SKM-1 (cell line): ENCODE results near the gene CDC42SE2.
A peak's percentile ranks its signal among the peaks of the same experiment; 100 is the strongest.
"Not testable (repeated sequence)": the region's sequence is repeated elsewhere in the genome, so short reads cannot be mapped to it uniquely, and the experiment has no call there.

Source experiments
- DNase-seq: peaks from one replicate; lab custom pipeline; 2025; ENCODE audit not compliant: unreplicated experiment; lab: John Stamatoyannopoulos, UW

CDC42SE2 gene

DNA sequence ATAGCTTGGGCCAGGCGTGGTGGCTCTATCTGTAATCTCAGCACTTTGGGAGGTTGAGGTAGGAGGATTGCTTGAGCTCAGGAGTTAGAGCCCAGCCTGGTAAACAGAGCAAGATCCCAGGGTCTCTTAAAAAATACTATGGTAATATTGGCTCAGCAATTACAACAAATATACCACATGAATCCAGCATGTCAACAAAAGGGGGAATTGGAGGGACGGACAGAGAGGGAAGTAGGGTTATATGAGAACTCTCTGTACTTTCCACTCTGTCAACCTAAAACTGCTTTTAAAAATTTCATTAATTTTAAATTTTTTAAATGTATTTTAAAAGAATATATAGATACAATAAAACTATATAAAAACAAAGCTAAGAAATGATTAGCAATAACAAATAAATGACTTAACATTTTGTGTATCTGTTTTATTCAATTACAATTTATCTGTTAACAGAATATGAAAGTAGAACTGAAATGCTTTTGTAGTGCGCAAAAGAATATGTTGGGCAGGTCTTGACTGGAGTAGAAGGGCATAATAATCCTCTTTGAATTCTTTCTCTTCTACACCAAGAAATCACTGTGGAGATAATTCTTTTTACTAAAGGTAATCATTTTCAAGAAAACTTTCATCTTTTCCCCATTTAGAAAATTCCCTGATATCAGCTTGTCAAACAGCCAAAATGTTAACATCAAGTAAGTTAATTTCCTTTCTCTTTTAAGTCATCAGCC lies 12.9 kb upstream of the CDC42SE2 start:
- no peak for DNase-seq

DNA sequence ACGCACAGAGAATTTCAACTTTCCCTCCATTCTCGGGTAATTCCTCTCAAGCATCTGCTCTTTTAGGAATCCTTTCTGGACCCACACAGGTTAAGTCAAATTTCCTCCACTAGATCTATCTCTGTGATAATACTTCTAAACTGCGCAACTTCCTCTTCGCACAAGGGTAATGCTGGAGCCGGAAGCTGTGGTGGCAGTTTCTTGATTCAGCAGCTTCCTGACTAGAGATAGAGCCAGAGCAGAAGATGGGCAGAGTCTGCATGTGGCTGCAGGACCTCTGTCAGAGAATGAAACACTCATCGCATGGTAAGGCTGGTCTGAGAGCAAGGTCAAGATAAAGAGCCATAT lies 11.1 kb upstream of the CDC42SE2 start:
- DNase-seq, result peak; percentile 97

GRCh38 chr5:131254025-131254424 lies 9.8 kb upstream of the CDC42SE2 start:
- DNase-seq, result not testable (repeated sequence)

GRCh38 chr5:131254741-131255140 lies 9.1 kb upstream of the CDC42SE2 start:
- no peak for DNase-seq

- DNase-seq, result no peak
Observed at GRCh38 chr5:131256507-131256823, 7.4 kb upstream of the CDC42SE2 start.

DNA sequence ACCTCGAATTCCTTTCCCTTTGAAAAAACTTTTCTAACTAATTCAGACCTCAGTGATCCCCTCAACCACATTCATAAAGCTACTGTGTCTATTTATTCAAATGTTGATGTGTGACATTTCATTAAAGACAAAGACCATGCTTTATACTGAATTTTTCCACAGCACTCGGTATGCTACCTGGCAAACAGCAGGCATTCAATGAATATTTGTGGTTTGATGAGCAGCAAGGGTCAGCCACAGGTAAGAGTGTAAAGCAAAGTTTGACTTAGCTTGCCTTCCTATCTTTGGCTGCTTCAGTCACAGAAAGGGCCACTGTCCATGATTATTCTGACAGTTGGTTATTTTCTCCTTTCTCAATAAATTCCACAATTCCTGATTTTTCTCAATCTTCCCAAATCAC lies 5.1 kb upstream of the CDC42SE2 start:
- DNase-seq, result no peak

DNA sequence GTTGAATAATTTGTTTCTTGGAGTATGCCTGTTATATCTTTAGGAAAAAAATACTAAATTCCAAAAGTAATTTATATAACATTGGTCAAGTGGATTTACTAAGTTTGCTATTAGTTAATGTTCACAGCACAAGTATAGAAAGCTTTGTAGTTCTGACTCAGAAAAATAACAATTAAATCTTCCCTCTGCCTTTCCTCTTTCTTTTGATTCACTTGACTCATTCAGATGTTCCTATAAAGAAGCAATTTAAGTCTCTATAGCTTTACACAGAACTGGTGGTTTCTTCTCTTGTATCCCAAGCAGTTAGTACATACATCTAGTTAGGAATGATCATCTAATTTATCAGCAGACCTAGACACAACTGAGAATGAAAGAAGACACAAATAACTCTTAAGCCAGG lies 4.5 kb upstream of the CDC42SE2 start:
- DNase-seq, result no peak

DNA sequence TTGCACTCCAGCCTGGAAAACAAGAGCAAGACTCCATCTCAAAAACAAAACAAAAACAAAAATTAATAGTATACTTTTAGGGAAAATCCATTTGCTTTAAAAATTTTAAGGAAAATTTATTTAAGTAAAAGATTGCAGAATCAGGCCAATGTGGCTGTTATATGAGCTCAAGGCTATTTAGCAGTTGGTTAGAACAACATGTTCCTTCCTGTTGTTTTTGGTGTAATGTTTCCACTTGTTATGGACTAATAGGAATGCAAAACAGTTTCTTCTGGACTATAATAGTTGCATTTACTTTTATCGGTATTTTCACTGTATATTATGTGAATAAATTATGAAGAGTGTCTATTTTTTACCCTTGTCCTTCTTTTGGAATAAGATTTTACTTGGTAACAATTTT lies 3.0 kb upstream of the CDC42SE2 start:
- DNase-seq, result no peak

GRCh38 chr5:131261483-131261882 lies 2.4 kb upstream of the CDC42SE2 start:
- no peak for DNase-seq

DNA sequence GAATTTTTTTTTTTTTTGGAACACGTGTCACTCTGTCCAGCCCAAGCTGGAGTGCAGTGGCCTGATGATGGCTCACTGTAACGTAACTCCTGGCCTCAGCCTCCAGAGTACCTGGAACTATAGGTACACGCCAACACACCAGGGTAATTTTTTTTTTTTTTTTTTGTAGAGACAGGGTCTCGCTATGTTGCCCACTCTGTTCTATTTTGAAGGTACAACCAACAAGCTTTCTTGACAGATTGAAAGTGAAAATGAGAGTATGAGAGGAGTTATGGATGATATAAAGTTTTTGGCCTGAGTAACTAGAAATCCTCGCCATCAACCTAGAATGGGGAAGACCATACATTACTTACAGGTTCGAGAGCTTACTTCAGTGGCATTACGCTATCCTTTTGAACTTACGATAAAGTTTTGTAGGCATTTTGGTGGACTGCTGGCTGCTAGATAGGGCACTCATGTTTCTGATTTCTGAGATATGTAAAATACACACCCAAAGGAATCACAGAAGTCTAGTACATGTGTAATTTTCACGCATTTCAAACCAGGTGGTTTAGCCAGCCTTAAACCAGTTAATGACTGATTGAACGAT lies 806 bp upstream of the CDC42SE2 start:
- DNase-seq, result peak; percentile 30

DNA sequence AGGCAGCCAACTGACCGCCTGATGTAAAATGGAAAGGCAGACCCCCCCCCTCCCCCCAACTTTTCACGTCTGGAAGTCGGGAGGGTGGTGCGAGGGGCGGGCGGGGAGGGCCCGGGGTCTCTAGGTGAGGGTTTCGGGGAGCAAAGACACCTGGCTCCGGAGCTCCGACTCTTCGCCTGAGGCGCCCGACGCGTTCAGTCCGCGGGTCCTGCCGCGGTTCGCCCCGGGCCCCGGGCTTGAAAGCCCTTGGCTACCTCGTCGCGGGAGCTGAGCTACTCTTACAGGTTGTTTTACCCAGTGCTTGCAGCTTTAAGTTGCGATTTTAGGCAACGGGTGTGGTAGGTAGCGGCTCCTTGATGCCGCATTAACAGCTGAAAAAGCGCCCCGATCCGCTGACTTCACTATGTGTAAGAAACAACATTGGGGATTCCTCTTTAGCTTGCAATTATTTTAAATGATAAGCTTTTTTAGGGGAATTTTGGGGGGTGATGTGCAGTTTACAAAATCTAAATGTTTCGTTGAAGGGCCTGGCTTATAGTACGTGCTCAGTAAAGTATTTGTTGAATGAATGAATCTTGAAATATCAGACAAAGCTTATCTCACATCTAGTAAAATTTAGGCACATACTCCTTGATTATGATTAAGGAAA lies 722 bp downstream of the CDC42SE2 start:
- DNase-seq, result no peak

- peak; percentile 37 for DNase-seq
Observed at GRCh38 chr5:131265311-131265803, 1.5 kb downstream of the CDC42SE2 start.

DNA sequence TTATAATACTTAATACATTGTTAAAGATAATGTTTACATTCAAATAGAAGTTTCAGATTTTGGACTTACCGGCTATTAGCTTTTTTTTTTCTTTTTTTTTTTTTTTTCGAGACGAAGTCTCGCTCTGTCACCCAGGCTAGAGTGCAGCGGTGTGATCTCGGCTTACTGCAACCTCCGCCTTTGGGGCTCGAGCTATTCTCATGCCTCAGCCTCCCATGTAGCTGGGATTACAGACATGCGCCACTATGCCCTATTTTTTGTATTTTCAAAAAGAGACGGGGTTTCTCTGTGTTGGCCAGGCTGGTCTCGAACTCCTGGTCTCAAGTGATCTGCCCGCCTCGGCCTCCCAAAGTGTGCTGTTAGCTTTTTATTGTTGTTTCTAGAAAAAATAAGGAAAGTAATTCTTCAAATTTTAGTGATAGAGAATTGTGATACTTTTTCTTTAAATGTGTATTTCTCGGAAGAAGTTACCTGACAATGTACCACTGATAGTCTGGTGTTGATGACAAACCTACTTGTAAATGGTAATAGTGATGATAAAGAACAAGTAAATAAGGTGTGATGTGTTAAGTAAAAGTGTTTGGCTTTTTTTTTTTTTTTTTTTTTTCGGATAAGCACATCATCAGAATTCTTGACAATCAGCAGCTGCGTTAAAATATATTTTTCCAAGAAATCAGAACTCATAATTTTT lies 2.7 kb downstream of the CDC42SE2 start:
- no peak for DNase-seq

GRCh38 chr5:131268758-131269370 lies 5.0 kb downstream of the CDC42SE2 start:
- no peak for DNase-seq

- DNase-seq, result no peak
Observed at GRCh38 chr5:131270809-131271208, 7.0 kb downstream of the CDC42SE2 start.

GRCh38 chr5:131271888-131272287 lies 8.0 kb downstream of the CDC42SE2 start:
- not testable (repeated sequence) for DNase-seq

DNA sequence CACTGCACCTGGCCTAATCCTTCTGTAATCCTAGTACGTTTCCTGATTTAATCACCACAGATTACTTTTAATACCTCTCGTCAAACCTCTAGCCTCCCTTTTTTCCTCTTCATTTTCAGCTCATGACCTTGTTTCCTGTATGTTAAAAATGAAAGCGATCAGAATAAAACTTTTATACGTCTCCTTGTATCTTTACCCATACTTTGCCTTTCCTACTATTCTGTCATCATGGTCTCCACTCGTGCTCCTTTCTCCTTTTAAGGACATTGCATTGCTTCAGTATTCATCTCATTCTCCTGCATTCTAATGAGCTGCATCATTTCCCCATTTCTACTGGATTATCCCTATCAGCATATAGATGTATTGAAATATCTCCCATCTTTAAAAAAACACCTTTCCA lies 8.5 kb downstream of the CDC42SE2 start:
- no peak for DNase-seq

DNA sequence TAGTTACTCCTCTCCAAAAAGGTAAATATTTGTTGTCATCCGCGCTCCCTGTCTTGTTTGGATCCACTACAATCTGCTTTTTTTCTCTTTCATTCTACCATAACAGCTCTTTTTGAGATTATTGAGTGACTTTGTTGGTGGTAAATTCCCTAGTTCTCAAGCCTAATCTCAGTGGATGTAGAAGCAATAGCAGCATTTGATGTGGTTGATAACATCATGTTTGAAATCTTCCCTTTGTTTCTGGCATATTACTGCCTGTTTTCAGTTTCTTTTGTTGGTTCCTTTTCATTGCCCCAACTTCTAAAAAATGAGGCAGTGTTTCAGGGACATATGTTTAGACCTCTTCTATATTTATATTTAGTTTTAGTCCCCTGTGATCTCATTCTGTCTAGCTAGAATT lies 8.9 kb downstream of the CDC42SE2 start:
- DNase-seq, result no peak

GRCh38 chr5:131274326-131275063 lies 10.6 kb downstream of the CDC42SE2 start:
- DNase-seq, result no peak

DNA sequence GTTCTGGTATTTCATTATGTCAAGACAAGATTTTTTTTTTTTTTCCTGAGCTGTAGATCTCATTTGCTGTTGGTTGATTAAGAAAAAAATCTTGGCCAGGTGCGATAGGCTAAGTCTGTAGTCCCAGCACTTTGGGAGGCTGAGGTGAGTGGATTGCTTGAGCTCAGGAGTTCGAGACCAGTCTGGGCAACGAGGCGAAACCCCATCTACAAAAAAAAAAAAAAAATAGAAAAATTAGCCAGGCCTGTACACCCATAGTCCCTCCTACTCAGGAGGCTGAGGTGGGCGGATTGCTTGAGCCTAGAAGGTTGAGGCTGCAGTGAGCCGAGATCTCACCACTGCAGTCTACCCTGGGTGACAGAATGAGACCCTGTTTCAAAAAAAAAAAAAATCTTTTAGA lies 12.2 kb downstream of the CDC42SE2 start:
- DNase-seq, result no peak

DNA sequence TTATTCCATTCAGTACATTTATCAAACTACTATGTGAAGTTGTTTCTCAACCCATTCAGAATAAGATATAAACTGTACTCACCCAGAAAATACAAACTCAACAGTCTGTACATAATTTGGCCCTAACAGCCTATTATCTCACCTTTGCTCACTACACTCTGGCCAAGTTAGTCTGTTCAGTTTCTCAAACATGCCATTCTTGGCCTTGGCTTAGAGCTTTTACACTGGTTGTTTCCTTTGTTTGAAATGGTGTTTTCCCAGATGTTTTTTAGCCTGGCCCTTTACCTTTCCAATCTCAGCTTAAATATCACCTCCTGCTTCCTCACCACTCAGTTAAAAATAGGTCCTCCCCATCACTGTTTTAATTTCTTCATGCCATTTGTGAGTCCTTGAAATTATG lies 13.6 kb downstream of the CDC42SE2 start:
- DNase-seq, result no peak
